Fibroblast of skin of right quadriceps (primary cell): ENCODE measurements around the gene CABLES2.

Experiments used
- DNase-seq: peaks from one replicate; pipeline ENCODE4 v3.0.0-alpha.2; 2013

The CABLES2 gene

GRCh38 chr20:62368976-62369814 is 37.9 kb downstream of the CABLES2 start:
- peak; percentile 32 for DNase-seq

DNA sequence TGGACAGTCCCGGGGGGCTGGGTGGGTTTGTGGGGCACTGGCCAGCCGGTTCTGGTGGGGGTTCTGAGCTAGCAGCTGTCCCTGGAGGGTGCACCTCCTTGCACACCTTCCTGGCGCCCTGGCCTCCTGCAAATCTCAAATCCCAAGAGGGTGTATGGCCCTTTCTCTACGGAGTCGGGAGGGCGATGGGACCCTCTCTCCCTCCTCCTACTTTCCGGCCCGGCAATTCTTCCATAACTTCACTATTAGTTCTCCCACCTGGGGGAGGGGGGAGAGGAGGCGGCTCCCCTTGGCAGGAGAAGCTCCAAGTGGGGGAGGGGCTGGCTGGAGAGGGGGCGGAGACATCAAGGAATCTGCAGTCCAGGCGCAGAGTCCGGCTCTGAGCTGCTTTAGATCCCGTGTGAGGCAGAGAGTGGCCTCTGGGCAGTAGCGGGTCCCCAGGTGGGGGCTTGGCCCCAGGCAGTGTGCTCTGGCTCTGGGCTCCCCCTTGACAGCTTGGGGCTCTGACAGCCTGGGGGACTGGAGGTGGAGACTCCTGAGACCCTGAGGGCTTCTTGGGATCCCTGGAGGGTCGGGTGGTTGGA is 38.6 kb downstream of the CABLES2 start:
- no peak for DNase-seq

DNA sequence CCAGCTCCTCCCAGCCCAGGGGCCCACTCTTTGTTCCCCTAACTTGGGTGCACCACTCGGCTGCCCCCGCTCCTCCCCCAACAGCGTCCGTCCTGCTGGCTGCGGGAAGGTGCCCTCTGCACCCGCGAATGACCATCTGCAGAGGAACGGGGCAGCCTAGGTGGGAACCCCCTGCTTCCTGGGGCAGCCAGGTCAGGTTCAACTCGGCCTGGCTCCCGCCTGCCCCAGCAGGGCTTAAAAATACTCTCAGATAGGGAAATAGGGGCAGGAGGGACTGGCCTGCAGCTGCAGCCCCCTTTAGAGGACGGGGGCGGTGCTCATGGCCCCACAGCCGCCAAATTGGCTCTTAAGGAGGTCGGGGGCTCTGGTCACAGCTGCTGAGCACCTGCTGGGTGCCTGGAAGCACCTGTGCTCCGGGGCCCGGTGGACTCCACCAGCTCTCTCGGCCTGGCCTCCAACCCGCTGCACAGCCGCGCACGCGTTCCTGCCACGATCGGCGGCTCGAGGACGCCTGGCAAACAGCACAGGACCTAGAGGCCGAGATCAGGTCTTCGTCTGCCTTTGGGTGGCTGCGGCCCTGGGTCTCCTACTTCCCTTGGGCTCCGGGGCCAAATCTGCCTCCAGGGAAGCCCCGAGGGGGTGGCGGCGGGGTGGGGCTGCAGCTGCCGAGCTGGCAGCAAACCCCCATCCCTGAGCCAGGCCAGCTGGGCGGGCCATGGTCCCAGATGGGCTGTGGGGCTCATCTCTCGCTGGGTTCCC is 39.3 kb downstream of the CABLES2 start:
- no peak for DNase-seq

DNA sequence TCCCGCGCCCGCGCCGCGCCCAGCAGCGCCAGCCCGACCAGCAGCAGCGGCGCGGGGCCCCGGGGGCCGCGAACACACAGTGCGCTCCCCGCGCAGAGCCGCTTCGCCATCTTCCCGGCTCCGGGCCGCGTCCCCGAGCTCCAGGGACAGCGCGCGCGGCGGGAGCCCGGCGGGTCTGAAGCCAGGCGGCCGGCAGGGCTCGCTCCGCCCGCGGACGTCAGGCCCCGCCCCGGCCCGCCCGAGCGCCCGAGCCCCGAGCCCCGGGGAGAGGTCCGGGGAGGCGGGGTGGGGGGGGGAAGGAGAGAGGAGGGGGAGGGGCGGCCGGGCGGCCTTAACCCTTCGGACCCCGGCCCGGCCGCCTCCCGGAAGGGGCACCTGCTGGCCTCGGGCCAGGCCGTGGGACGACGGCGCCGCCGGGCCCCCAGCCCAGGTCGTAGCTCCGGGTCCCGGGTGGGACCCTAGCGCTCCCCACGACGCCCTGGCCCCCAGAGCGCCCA is 39.9 kb downstream of the CABLES2 start, which contains the start of gene LAMA5:
LAMA5 (minus strand) TSS at position 177 of the 497 bp plus-strand sequence; CDS start at position 110, 67 bp downstream.
- no peak for DNase-seq

GRCh38 chr20:62366370-62367135 is 40.5 kb downstream of the CABLES2 start:
- no peak for DNase-seq

GRCh38 chr20:62365814-62366369 is 41.2 kb downstream of the CABLES2 start:
- no peak for DNase-seq

DNA sequence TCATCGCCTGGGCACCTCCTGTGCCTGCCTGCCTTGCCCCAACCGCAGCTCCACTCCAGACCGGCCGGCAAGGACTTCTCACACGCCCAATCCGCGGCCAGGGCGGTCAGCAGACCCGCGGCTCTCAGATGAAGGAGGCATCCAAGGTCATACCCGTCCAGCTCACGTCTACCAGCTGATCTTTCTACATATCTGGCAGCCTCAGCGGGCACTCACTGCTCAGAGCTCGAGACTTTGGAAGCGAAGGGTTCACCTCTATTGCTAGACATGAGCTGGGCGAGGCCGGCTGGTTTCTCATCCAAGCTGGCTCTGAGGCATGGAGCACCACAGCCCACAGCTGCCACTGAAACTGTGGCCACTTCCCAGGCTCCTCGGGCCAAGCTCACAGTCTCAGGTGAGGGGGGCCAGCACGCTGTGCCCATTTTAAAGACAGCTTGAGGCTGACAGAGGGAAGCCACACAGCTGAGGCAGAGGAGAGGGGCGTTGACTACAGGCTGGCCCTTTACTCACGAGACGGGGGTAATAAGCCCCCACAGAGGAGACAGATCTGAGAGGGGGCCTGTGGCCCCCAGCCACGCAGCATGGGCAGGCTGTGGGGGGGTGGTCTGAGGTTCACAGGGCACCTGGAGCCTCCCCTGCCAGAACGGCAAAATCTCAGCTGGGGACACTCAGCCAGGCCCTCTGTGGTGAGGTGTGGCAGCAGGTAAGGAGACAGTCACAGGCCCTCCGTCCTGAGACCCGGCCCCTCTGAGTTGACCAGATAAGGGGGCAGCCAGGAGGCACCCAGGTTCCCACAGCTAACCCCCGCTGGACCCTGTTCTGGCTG is 42.0 kb downstream of the CABLES2 start:
- no peak for DNase-seq

GRCh38 chr20:62363920-62364851 is 42.9 kb downstream of the CABLES2 start:
- no peak for DNase-seq

DNA sequence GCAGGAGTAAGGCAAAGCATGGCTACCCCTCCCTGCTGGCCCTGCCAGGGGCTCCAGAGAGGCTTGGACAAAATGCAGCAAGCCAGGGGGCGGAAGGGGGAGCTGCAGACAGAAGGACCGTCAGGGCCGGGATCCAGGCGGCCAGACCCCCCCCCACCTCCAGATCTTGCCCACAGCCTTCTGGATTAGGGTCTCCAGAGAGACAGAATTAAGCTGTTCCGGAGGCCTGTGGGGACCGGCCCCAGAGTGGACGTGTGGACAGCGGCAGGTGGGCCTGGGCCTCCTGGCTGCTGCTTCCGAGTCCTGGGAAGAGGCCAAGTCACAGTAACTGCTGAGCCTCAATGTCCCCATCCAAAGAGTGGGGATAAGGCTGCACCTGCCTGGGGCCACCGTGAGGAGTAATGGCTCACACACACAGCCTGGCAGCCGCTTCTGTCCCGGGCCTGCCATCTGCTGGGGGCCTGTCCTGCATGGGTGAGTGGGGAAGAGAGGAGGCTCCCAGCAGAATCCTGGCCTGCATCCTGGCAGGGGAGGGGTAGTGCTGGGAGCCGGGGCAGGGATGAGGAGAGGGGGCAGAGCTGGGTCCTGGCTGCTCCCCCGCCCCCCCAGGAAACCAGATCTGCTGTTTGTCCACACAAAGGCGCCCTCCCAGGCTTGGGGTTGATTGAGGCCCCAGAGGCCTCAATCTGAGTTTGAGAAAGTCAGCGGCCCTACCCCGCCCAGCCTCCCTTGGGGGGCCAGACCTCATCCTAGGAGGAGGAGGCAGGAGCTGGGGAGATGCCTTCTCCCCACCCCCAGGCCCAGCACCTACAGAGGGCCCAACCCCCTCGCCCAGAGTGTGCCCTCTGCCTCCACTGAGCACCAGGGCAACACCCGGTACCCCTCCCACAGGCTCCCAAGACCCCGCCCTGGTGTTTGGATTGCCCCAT is 43.8 kb downstream of the CABLES2 start:
- DNase-seq = no peak

DNA sequence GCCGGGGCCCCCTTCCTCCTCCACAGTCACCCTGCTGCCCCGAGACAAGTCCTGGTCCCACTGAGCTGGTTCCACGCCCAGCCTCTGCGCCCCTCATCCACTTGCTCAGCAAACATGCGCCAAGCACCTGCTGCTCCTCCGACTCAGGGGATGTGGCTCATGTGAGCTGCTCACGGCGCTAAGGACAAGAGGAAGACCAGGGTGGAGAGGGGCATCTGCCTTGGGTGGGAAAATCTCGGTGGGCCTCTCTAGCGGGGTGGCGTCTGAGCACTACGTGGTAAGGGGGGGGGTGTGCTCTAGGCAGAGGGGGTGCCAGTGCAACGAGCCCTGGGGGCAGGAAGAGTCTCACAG is 44.5 kb downstream of the CABLES2 start:
- no peak for DNase-seq

- no peak for DNase-seq
These were observed 45.1 kb downstream of the CABLES2 start for GRCh38 chr20:62361799-62362589.

DNA sequence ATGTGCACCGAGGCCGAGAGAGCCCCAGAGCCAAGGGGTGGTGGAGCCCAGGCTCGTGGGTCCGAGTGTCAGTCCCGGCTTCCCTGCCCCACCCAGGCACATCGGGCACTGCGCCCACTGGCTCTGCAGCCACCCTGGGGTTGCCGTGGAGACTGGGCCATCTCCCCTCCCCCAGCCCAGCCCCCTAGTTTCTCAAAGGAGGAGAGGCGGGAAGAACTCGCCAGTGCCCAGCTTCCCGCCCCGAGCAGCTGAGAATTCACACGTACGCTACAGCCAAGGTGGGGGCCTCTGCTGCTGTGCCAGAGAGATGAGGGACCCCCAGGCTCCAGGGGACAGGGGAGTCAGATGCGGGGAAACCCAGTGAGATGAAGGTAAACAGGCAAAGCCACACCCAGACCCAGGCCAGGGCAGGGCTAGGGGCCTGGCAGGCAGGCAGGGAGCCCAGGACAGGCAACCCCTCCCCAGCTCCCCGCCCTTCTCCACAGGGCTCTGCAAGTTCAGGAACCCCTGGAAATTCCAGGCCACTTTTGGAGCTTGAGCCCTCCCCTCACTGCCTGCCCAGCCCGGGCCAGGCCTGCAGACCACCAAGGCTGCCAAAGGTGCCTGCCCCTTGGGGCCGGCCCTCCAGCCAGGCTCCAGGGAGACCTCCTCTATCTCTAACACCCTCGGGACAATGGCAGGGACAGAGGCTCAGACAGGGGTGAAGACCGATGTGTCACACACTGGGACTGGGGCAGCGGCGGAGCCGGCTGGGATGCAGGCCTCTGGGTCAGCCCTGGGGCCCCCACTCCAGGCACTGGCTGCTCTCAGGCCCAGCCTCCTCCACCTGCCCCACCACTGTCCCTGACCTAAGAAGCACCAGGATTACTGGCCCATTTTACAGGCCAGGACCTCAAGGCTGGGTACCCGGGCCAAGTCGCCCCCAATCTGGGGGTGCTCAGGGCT is 46.0 kb downstream of the CABLES2 start:
- no peak for DNase-seq

GRCh38 chr20:62359491-62360121 is 47.5 kb downstream of the CABLES2 start:
- no peak for DNase-seq

- DNase-seq = no peak
These were observed 48.0 kb downstream of the CABLES2 start for GRCh38 chr20:62359043-62359490.

GRCh38 chr20:62358171-62359042 is 48.7 kb downstream of the CABLES2 start:
- DNase-seq = no peak
